GM03348 (cell line): ENCODE data around the gene PPWD1.
A peak's percentile ranks its signal among the peaks of the same experiment; 100 is the strongest.
"Not testable (repeated sequence)": the region's sequence is repeated elsewhere in the genome, so short reads cannot be mapped to it uniquely, and the experiment has no call there.

Source experiments
- DNase-seq: peaks from one replicate; pipeline ENCODE4 v3.0.0; 2012; ENCODE audit warnings: low spot score

PPWD1 gene

GRCh38 chr5:65562731-65563701 is at the start of gene PPWD1, which contains the start of gene CENPK:
PPWD1 (plus strand) TSS chr5:65563296; CDS start chr5:65563311, 15 bp downstream.
CENPK (minus strand) TSS chr5:65563168; CDS start chr5:65554907, 8,261 bp downstream.
- DNase-seq = peak; percentile 97

DNA sequence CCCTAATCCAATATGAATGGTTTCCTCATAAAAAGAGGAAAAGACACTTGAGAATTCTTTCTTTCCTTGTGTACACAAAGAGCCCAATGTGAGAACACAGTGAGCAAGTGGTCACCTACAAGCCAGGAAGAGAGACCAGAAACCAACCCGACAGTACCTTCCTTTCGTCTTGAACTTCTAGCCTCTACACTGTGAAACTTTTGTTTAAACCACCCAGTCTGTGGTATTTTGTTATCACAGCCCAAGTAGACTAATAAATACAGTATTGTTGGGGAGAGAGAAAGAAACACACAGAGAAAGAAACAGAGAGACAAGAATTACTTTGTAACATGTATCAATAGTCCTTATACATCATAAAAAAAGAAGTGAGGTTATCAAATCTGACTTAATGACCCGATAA is 37.4 kb upstream of the PPWD1 start:
- DNase-seq = no peak

GRCh38 chr5:65530904-65531303 is 32.2 kb upstream of the PPWD1 start:
- DNase-seq = no peak

- no peak for DNase-seq
Observed at GRCh38 chr5:65535529-65535987, 27.5 kb upstream of the PPWD1 start.

- no peak for DNase-seq
Observed at GRCh38 chr5:65539827-65540226, 23.3 kb upstream of the PPWD1 start.

DNA sequence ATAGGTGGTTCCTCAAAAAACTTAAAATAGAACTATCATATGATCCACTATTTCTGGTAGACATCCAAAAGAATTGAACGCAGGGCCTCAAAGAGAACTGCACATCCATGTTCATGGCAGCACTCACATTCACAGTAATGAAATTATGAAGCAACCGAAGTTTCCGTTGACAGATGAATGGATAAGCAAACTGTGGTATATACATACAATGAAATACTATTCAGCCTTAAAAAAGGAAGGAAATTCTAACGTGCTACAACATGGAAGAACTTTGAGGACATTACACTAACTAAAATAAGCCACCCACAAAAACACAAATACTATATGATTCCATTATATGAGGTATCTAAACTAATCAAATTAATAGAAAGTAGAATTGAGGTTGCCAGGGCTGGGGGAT is 18.6 kb upstream of the PPWD1 start:
- no peak for DNase-seq

GRCh38 chr5:65546141-65546540 is 17.0 kb upstream of the PPWD1 start:
- DNase-seq = no peak

GRCh38 chr5:65548281-65548680 is 14.8 kb upstream of the PPWD1 start:
- DNase-seq = no peak

DNA sequence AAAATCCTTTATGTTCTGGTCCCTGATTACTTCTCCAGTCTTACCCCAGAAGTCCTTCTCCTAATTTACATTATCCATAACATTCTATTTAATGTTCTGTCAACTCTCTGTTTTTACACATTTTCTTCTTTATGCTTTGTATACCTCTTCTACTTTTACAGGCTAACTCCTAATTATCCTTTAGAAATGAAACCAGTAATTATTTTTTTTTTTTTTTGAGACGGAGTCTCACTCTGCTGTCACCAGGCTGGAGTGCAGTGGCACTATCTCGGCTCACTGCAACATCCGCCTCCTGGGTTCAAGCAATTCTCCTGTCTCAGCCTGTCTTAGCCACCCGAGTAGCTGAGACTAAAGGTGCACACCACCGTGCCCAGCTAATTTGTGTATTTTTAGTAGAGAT is 9.2 kb upstream of the PPWD1 start:
- DNase-seq = no peak

- DNase-seq = no peak
Observed at GRCh38 chr5:65555287-65555686, 7.8 kb upstream of the PPWD1 start.

DNA sequence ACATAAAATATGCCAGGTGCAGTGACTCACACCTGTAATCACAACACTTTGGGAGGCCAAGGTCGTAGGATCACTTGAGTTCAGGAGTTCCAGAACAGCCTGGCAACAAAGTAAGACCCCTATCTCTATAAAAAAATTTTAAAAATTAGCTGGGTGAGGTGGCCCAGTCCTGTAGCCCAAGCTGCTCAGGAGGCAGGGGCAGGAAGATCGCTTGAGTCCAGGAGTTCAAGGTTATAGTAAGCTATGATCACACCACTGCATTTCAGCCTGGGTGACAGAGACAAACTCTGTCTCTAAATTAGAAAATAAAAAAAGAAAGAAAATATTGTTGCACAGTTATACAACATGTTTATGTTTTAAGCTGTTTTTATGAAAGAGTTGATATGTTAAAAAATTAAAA is 6.9 kb upstream of the PPWD1 start:
- no peak for DNase-seq

- DNase-seq = no peak
Observed at GRCh38 chr5:65556718-65557117, 6.4 kb upstream of the PPWD1 start.

DNA sequence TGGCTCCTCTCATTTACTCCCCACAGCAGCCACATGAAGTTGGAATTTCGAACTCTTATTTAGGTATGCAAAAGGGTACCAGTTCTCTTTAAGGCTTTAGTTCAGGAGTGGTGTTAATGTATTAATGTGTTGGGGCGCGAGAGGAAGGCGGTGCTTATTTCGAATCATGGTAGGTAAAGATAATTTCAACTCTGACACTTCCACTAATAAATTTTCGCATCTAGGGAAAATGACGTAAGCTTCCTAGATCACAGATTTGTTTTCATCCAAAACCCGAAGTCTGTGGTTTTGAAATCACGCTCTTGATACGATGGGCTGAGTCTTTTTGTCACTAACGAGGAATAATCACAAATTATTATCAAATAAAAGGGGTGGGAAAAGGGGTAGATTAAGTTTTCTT is 681 bp downstream of the PPWD1 start:
- DNase-seq = no peak

DNA sequence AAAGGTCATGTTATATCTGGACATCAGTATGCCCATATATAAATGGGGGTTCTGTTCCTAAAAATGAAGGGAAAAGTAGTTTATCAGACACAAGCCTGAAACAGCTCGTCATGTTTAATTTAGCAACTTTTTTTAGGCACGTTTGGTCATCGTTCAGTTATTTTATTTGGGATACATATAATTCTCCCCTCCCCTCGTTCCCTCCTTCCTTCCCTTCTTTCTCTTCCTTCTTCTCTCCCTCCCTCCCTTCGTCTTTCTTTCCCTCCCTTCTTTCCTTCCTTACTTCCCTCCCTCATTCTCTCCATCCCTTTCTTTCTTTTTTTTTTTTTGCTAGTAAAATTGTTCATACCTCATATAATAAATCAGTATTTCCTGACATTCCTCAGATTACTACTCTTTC is 3.4 kb downstream of the PPWD1 start:
- DNase-seq = no peak

- DNase-seq = no peak
Observed at GRCh38 chr5:65570598-65571226, 7.6 kb downstream of the PPWD1 start.

DNA sequence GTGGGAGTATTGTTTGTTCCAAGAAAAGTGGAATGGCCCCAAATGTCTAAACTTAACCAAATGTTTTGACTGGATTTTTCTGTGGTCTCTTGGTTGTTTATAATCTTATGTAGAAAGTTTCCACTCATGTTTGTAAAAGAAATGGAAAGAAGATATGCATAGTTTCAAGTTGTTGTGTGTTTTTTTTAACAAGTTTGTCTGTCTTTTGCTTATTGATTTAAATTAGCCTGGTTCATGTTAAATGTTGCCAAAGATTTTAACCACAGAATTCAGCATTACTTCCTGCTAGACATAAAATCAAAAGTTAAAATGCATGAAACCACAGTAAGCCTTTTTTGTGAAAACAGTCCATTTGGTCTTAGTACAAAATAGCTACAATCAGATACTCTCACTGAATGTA is 14.0 kb downstream of the PPWD1 start:
- no peak for DNase-seq

DNA sequence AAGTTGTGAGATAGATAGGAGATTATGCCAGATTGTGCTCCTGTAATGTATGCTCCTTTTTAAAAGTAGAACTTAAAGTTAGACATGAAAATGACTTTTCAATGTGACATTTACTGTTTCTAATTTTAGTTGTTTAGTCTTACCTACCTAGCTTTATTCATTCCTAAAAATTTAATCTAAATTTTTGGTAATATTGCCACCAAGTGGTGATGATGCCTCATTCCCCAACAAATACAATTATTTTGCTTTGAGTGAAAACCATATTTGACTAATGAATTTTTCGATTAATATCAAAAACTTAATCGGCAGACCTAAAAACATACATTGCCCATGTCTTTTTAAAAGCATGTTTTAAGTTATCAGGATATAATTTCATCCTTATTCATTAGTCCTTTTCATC is 25.6 kb downstream of the PPWD1 start:
- DNase-seq = no peak

DNA sequence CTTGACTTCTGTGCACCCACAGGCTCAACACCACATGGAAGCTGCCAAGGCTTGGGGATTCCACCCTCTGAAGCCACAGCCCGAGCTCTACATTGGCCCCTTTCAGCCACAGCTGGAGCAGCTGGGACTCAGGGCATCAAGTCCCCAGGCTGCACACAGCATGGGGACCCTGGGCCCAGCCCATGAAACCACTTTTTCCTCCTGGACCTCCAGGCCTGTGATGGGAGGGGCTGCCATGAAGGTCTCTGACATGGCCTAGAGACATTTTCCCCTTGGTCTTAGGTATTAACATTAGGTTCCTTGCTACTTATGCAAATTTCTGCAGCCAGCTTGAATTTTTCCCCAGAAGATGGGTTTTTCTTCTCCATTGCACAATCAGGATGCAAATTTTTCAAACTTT is 38.7 kb downstream of the PPWD1 start:
- not testable (repeated sequence) for DNase-seq

- DNase-seq = no peak
Observed at GRCh38 chr5:65611524-65611923, 48.4 kb downstream of the PPWD1 start.

DNA sequence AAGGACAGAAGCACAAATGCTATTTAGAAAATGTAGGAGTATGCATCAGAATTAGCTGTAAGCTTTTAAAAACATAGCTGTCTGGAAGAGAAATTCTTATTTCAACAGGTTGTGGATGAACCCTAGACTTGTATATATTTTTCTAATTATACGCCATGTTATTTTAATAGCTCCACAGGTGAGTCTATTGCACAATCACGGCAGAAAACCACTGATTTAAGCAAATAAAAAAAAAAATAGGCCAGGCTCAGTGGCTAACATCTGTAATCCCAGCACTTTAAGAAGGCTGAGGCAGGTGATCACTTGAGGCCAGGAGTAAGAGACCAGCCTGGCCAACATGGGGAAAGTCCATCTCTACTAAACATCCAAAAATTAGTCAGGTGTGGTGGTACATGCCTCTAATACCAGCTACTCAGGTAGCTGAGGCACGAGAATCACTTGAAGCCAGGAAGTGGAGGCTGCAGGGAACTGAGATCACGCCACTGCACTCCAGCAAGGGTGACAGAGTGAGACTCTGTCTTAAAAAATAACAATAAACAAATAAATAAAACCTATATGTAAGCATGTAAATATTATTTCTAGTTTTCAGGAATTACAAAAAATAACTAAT is 49.3 kb downstream of the PPWD1 start:
- DNase-seq = no peak

DNA sequence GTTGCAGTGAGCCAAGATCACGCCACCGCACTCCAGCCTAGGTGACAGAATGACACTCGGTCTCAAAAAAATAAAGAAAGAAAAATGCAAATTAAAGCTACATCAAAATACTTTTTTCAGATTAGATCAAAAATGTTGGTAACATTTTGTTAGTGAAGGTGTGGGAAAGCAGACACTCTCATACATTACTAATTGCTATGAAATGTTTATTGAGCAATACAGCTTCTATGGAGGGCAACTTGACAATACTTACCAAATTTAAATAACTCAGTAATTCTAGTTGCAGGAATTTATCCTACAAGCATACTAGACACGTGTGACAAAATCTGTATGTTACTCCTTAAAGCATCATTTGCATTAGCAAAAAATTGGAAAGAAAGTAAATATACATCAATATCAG is 56.9 kb downstream of the PPWD1 start:
- peak; percentile 12 for DNase-seq

GRCh38 chr5:65621961-65622360 is 58.9 kb downstream of the PPWD1 start:
- DNase-seq = not testable (repeated sequence)

DNA sequence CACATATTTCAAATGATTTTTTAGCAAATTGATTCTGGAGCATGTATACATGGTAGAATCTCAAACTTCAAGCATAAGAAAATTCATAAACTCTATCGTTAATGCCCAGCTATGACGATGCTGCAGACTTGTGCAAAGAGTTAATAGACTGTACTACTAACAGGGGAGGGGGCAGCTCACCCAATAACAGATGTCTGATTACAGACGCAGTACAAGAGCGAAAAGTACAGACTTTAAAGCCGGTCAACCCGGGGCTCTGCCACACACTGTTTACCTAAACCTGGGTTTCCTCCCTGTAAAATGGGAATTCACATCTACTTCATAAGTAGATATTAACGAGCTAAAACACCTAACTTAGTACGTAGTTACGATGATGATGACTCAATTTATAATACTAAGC is 60.4 kb downstream of the PPWD1 start:
- DNase-seq = no peak
